GM12801 (cell line): ENCODE data around the gene VSIG10.

Experiments
- TF ChIP-seq, protein P1 (sequence below): IDR thresholded peaks from one replicate; pipeline ENCODE4 v1.5.1; 2011; ENCODE audit warnings: control low read depth; ENCODE audit not compliant: insufficient read length; ENCODE audit errors: extremely low read depth

VSIG10 gene, protein sequence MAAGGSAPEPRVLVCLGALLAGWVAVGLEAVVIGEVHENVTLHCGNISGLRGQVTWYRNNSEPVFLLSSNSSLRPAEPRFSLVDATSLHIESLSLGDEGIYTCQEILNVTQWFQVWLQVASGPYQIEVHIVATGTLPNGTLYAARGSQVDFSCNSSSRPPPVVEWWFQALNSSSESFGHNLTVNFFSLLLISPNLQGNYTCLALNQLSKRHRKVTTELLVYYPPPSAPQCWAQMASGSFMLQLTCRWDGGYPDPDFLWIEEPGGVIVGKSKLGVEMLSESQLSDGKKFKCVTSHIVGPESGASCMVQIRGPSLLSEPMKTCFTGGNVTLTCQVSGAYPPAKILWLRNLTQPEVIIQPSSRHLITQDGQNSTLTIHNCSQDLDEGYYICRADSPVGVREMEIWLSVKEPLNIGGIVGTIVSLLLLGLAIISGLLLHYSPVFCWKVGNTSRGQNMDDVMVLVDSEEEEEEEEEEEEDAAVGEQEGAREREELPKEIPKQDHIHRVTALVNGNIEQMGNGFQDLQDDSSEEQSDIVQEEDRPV

DNA sequence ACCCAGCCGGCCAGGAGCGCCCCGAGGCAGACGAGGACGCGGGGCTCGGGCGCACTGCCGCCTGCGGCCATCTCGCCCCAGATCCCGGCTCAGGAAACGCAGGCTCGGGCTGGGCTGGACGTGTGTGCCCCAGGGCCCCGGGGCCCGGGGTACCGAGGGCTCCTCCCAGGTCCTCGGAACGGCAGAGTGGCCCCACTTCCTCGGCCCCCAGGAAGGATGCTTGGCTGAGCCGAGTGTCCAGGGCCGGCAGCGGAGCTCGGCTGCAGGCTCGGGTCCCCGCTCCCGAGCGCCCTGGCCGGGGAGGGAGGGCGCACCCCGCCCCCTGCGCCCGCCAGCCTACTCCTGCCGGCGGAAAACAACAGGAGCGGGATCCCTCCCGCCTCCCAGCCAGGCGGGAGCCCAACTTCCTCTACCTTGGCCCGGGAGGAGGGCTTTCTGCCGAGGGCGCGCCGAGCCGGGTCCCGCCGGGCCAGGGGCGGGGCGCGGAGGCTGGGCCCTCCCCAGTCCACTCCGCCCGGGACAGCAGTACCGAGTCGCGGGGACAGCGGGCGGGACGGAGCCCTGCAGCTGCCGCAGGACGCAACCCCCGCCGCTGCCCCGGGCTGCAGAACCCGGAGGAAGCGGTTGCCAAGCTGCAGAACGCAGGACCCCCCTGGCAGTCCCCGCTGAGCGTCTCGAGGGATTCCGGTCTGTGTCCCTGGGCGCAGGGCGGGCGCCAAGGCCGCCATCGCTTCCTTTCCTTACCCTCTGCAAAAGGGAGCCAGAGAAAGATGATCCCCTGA, at the start of gene VSIG10:
Gene VSIG10, minus strand, starts transcription at position 411 of the 782 bp plus-strand sequence. Its CDS starts 340 bp downstream, at position 71.
- TF ChIP-seq, protein P1, sequence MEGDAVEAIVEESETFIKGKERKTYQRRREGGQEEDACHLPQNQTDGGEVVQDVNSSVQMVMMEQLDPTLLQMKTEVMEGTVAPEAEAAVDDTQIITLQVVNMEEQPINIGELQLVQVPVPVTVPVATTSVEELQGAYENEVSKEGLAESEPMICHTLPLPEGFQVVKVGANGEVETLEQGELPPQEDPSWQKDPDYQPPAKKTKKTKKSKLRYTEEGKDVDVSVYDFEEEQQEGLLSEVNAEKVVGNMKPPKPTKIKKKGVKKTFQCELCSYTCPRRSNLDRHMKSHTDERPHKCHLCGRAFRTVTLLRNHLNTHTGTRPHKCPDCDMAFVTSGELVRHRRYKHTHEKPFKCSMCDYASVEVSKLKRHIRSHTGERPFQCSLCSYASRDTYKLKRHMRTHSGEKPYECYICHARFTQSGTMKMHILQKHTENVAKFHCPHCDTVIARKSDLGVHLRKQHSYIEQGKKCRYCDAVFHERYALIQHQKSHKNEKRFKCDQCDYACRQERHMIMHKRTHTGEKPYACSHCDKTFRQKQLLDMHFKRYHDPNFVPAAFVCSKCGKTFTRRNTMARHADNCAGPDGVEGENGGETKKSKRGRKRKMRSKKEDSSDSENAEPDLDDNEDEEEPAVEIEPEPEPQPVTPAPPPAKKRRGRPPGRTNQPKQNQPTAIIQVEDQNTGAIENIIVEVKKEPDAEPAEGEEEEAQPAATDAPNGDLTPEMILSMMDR = no peak

DNA sequence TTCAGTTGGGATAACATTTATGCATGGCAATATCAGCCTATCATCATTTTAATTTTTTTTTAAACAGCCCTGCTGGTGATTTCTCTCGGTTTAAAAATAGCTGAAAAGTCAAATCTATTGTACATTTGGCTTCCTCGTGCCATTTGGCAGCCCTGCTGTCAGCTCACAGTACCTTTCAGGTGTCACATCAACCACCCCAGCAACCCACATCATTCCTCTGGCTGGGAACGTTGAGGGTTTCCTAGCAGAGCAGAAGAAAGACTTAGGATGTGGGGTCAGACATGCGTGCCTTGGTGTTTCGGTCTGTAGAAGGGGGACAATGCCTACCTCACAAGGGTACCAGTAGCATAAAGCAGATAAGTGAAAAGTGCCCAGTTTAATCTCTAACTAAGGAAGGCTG, 47.9 kb upstream of the VSIG10 start:
- TF ChIP-seq, protein P1 = no peak

DNA sequence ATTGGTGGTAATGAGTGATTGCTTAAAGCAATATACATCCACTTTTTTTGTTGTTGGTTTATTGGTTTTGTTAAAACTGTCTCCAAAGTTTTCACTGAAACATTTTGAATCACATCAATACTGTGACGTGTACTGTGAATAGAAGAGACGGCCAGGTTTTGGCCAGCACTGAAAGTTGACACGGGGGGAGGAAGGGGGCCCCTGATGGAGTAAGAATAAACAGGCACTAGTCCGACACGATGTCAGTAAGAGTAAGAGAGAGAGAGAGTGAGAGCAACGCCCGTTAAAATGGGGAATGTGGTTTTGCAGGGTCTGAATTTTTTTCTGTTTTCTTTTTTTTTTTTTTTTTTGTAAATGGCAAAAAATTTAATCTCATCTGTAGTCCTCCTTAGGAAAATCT, 46.8 kb upstream of the VSIG10 start:
- TF ChIP-seq, protein P1 = no peak

DNA sequence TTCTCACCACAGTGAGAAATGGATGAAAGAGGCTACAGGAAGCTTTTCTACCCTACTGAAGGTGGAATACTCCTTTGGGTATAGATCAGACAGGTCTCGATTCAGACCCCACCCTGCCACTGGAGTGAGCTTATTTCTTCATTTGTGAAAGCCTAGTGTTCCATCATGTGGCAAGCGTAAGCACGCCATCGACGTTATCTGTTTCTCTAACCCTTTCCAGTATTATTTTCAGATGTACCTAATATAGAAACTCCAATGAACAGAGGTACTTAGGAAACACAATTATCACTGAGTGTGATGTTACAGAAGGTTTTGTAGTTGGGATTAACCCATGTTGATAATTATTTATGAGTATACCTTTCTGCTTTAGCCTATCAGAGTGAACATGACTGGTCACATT, 44.5 kb upstream of the VSIG10 start:
- TF ChIP-seq, protein P1 = no peak

DNA sequence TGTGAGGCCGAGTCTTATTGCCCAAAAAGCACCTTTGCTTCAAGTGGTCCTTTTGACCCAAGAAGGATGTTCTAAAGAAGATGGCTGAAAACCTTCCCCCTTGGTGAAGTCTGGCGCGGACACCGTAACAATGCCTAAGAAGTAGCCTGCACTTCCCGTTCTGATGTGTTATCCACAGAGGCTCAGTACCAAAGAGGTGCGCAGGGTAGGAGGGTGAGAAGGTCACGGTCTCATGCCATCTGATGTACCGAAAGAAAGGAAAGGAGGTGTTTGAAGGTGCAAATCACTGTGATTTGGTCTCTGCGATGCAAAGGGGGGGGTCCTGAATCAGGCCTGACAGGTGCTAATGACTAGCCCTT, 42.0 kb upstream of the VSIG10 start:
- TF ChIP-seq, protein P1 = no peak

DNA sequence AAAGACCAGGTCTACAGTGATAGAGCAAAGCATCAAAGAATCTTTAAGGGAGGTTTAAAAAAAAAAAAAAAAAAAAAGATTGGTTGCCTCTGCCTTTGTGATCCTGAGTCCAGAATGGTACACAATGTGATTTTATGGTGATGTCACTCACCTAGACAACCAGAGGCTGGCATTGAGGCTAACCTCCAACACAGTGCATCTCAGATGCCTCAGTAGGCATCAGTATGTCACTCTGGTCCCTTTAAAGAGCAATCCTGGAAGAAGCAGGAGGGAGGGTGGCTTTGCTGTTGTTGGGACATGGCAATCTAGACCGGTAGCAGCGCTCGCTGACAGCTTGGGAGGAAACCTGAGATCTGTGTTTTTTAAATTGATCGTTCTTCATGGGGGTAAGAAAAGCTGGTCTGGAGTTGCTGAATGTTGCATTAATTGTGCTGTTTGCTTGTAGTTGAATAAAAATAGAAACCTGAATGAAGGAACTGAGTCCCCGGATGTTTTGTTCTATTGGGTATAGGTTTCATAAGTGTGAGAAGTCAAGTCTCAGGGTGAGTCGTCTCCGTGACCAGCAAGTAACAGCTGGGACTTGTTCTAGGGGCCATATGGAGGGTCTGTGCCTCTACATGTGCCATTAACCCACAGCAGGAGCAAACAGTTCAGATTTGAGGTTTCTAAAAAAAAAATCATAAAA, 41.4 kb upstream of the VSIG10 start:
- TF ChIP-seq, protein P1 = no peak

DNA sequence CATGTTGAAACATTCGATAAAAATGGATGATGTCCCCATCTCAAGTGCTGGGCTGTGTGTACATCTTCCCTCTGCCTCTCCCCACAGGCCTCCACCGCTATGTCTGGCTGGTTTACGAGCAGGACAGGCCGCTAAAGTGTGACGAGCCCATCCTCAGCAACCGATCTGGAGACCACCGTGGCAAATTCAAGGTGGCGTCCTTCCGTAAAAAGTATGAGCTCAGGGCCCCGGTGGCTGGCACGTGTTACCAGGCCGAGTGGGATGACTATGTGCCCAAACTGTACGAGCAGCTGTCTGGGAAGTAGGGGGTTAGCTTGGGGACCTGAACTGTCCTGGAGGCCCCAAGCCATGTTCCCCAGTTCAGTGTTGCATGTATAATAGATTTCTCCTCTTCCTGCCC, 40.7 kb upstream of the VSIG10 start:
- TF ChIP-seq, protein P1 = no peak
